Measurements from ENCODE around the gene NRARP. TPM values are rescaled to one million over a fixed set of nuclear protein-coding genes. Genes with fewer than 3 reads are reported as not detected.
"Not testable (repeated sequence)": the region's sequence is repeated elsewhere in the genome, so short reads cannot be mapped to it uniquely, and the experiment has no call there.

Gene NRARP
- total and polyA plus RNA-seq, 2 donors from 2014 or later: 1.7 to 4.7 TPM

DNA sequence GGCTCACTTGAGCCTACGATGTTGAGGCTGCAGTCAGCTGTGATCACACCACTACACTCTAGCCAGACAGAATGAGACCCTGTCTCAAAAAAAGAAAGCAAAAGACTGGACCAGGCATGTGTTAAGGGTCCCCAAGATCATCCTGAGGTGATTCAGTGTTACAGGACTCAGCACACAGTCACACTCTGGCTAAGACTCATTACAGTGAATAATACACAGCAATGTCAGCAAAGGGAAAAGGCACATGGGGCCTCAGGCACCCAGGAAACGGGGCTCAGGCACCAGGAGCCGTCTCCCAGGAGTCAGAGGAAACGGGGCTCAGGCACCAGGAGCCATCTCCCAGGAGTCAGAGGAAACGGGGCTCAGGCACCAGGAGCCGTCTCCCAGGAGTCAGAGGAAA is 39.2 kb upstream of the NRARP start:
- peaks cover 0 to under 1% (median under 1%) of the 10 kb centered on the region in 3 donors for H3K9me3 ChIP-seq (ENCODE audit: control insufficient read depth in 2 of 3, insufficient read depth in 1 of 3, low read length in 3 of 3)

DNA sequence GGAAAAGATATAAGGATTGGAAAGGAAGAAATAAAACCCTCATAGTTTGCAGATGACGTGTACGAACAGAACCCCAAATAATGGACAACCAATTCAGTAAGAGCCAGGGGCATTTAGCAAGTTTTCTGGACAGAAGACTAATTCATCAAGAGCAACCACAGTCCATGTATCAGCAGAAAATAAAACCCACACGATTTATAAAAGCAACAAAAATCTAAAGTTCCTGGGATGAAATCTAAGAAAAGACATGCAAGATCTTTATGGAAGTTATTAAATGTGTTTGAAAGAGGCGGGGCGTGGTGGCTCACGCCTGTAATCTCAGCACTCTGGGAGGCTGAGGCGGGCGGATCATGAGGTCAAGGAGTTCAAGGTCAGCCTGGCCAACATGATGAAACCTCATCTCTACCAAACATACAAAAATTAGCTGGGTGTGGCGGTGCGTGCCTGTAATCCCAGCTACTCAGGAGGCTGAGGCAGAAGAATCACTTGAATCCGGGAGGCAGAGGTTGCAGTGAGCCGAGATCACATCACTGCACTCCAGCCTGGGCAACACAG is 37.9 kb upstream of the NRARP start:
- intact Hi-C loops (cut with DNase I); H3K27ac ChIP-seq (ENCODE audit: low read depth in 2 of 2, low read length in 2 of 2); H3K9me3 ChIP-seq (ENCODE audit: control insufficient read depth in 2 of 3, insufficient read depth in 1 of 3, low read length in 3 of 3); H3K4me1 ChIP-seq (ENCODE audit: control insufficient read depth in 2 of 3, insufficient read depth in 2 of 3, low read depth in 1 of 3, low read length in 3 of 3); FAIRE-seq; H3K4me3 ChIP-seq (ENCODE audit: low read length in 3 of 3); H3K9ac ChIP-seq (ENCODE audit: low read length in 3 of 3); H3K27me3 ChIP-seq (ENCODE audit: control insufficient read depth, insufficient read depth, low read length); H3K36me3 ChIP-seq (ENCODE audit: control insufficient read depth in 2 of 3, insufficient read depth in 3 of 3, low read length in 3 of 3); DNase-seq: not testable (repeated sequence)

More for the DNA sequence above, 39.2 kb upstream of the NRARP start:
- no peaks in the 10 kb centered on the region for H3K27me3 ChIP-seq (ENCODE audit: control insufficient read depth, insufficient read depth, low read length)
- H3K27ac ChIP-seq (ENCODE audit: low read depth in 2 of 2, low read length in 2 of 2): no peak overlapping the region
- TF ChIP-seq, protein P1, sequence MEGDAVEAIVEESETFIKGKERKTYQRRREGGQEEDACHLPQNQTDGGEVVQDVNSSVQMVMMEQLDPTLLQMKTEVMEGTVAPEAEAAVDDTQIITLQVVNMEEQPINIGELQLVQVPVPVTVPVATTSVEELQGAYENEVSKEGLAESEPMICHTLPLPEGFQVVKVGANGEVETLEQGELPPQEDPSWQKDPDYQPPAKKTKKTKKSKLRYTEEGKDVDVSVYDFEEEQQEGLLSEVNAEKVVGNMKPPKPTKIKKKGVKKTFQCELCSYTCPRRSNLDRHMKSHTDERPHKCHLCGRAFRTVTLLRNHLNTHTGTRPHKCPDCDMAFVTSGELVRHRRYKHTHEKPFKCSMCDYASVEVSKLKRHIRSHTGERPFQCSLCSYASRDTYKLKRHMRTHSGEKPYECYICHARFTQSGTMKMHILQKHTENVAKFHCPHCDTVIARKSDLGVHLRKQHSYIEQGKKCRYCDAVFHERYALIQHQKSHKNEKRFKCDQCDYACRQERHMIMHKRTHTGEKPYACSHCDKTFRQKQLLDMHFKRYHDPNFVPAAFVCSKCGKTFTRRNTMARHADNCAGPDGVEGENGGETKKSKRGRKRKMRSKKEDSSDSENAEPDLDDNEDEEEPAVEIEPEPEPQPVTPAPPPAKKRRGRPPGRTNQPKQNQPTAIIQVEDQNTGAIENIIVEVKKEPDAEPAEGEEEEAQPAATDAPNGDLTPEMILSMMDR (IDR thresholded peaks at IDR 0.05; ENCODE audit: borderline replicate concordance, extremely low read depth, insufficient read depth): no peak
- H3K36me3 ChIP-seq (ENCODE audit: control insufficient read depth in 2 of 3, insufficient read depth in 3 of 3, low read length in 3 of 3): no peaks in the 10 kb centered on the region
- FAIRE-seq (no peak), DNase-seq (no peak)
- H3K4me1 ChIP-seq (ENCODE audit: control insufficient read depth in 2 of 3, insufficient read depth in 2 of 3, low read depth in 1 of 3, low read length in 3 of 3): no peaks in the 10 kb centered on the region
- intact Hi-C loops (cut with DNase I): no loop called here
- no peak overlapping the region for H3K4me3 ChIP-seq (ENCODE audit: low read length in 3 of 3)
- H3K9ac ChIP-seq (ENCODE audit: low read length in 3 of 3): no peak overlapping the region

DNA sequence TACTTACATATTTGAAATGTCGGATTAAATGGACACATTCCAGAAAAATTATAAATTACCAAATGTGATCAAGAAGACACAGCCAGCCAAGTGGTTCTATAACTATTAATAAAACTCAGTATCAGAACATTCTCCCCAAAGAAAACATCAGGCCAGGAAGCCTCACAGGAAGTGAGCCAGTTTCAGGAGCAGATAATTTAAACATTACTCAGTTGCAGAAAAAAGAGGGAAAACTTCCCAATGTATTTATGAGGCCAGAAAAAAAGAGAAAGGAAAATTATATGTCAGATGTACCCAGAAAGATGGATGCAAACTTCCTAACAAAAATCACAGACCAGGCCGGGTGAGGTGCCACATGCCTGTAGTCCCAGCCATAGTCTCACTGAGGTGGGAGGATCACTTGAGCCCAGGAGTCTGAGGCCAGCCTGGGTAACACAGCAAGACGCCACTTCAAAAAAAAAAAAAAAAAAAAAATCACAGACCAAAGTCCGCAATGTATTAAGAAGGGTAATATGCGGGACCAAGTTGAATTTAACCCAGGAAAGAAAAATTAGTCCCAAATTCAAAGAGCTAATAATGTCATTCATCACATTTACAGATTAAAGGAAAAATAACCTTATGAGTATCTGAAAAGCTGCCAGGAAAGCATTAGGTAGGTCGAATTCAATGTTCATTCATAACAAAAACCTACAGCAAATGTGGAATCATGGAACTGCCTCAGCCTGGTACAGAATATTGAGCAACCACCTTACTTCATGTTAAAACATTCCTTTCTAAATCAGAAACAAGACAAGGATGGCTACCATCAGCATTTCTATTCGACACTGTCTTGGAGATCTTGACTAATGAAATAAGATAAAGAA is 37.2 kb upstream of the NRARP start:
- Histone ChIP-seq H3K36me3 (ENCODE audit: control insufficient read depth in 2 of 3, insufficient read depth in 3 of 3, low read length in 3 of 3) (no peaks in the 10 kb centered on the region), H3K27ac (ENCODE audit: low read depth in 2 of 2, low read length in 2 of 2) (no peak overlapping the region), H3K9me3 (ENCODE audit: control insufficient read depth in 2 of 3, insufficient read depth in 1 of 3, low read length in 3 of 3) (peaks cover 0 to 3% (median 3%) of the 10 kb centered on the region in 3 donors), H3K4me1 (ENCODE audit: control insufficient read depth in 2 of 3, insufficient read depth in 2 of 3, low read depth in 1 of 3, low read length in 3 of 3) (no peaks in the 10 kb centered on the region), H3K4me3 (ENCODE audit: low read length in 3 of 3) (no peak overlapping the region), H3K27me3 (ENCODE audit: control insufficient read depth, insufficient read depth, low read length) (no peaks in the 10 kb centered on the region), H3K9ac (ENCODE audit: low read length in 3 of 3) (no peak overlapping the region)
- intact Hi-C loops (cut with DNase I): no loop called here
- TF ChIP-seq, protein P1 (IDR thresholded peaks at IDR 0.05; ENCODE audit: borderline replicate concordance, extremely low read depth, insufficient read depth): no peak
- FAIRE-seq (no peak), DNase-seq (no peak)

DNA sequence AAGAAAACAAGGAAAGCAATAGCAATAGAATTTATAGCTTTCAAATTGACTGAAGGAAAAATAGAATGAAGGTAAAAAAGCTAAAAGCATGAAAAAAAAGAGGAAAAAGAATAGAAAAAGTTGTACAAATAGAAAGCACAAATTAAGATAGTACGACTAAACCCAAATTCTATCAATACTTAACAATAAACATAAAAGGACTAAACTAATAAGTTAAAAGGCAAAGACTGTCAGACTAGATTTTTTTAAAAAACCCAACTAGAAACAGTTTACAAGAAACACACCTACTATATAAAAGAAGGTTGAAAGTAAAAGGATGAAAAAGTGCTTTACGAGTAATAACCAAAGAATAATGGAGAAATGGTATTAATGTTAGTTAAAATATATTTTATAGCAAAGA is 34.7 kb upstream of the NRARP start:
- Histone ChIP-seq H3K36me3 (ENCODE audit: control insufficient read depth in 2 of 3, insufficient read depth in 3 of 3, low read length in 3 of 3) (no peaks in the 10 kb centered on the region), H3K9ac (ENCODE audit: low read length in 3 of 3) (no peak overlapping the region), H3K9me3 (ENCODE audit: control insufficient read depth in 2 of 3, insufficient read depth in 1 of 3, low read length in 3 of 3) (peaks cover 0 to 3% (median 3%) of the 10 kb centered on the region in 3 donors), H3K27me3 (ENCODE audit: control insufficient read depth, insufficient read depth, low read length) (no peaks in the 10 kb centered on the region), H3K27ac (ENCODE audit: low read depth in 2 of 2, low read length in 2 of 2) (no peak overlapping the region), H3K4me1 (ENCODE audit: control insufficient read depth in 2 of 3, insufficient read depth in 2 of 3, low read depth in 1 of 3, low read length in 3 of 3) (no peaks in the 10 kb centered on the region), H3K4me3 (ENCODE audit: low read length in 3 of 3) (no peak overlapping the region)
- intact Hi-C loops (cut with DNase I): no loop called here
- FAIRE-seq (no peak), DNase-seq (no peak)
- TF ChIP-seq, protein P1 (IDR thresholded peaks at IDR 0.05; ENCODE audit: borderline replicate concordance, extremely low read depth, insufficient read depth): no peak

Measured in kidney (tissue), 14 donors.